Posterior cingulate gyrus (tissue), 11 donors: ENCODE data around the gene NNMT.

Experiments
- DNase-seq, 10 donors: peaks; one replicate each; pipeline versions ENCODE4 v3.0.0 to v3.0.0-alpha.2; 2020 to 2021; ENCODE audit warnings: mixed read lengths in 3 of 10
- intact Hi-C: fragments of 100-400 bp; cut with DNase I; formaldehyde crosslinking; loops from one replicate; pipeline ENCODE4 v1.15.1; 2023

Gene NNMT

GRCh38 chr11:114295676-114296604 lies at the start of gene NNMT:
NNMT (plus strand) TSS chr11:114296399; CDS start chr11:114296557, 158 bp downstream.
- intact Hi-C loops = no loop called here
- DNase-seq = peak in 5 of 10 donors; percentile 11 to 79 (median 36)

- no peak for DNase-seq
- intact Hi-C loops = no loop called here
Observed at GRCh38 chr11:114247070-114247789, 49.0 kb upstream of the NNMT start.

- intact Hi-C loops = no loop called here
- DNase-seq = peak in 1 of 10 donors; percentile 80
Observed at GRCh38 chr11:114250180-114250579, 46.0 kb upstream of the NNMT start.

- peak in 1 of 10 donors; percentile 75 for DNase-seq
- intact Hi-C loops = no loop called here
Observed at GRCh38 chr11:114250993-114251814, 45.0 kb upstream of the NNMT start.

GRCh38 chr11:114251815-114252337 lies 44.3 kb upstream of the NNMT start:
- intact Hi-C loops = no loop called here

GRCh38 chr11:114252767-114253166 lies 43.4 kb upstream of the NNMT start:
- DNase-seq = peak in 1 of 10 donors; percentile 28
- intact Hi-C loops = no loop called here

More at GRCh38 chr11:114251815-114252337, 44.3 kb upstream of the NNMT start:
- peak in 1 of 10 donors; percentile 29 for DNase-seq

GRCh38 chr11:114253771-114254170 lies 42.4 kb upstream of the NNMT start:
- intact Hi-C loops = no loop called here
- DNase-seq = no peak

- intact Hi-C loops = loop anchor here (5.0 kb wide), 1 partner anchor 72 kb away; no protein-coding TSS in a partner anchor
- peak in 1 of 10 donors; percentile 35 for DNase-seq
Observed at GRCh38 chr11:114254571-114255146, 41.5 kb upstream of the NNMT start.

- intact Hi-C loops = loop anchor here (5.0 kb wide), 1 partner anchor 73 kb away; no protein-coding TSS in a partner anchor
- peak in 1 of 10 donors; percentile 74 for DNase-seq
Observed at GRCh38 chr11:114255289-114255688, 40.9 kb upstream of the NNMT start.

GRCh38 chr11:114256176-114256966 lies 39.8 kb upstream of the NNMT start:
- peak in 1 of 10 donors; percentile 75 for DNase-seq

GRCh38 chr11:114256967-114257286 lies 39.3 kb upstream of the NNMT start:
- intact Hi-C loops = loop anchor here (5.0 kb wide), 1 partner anchor 75 kb away; no protein-coding TSS in a partner anchor
- peak in 1 of 10 donors; percentile 83 for DNase-seq

More at GRCh38 chr11:114256176-114256966, 39.8 kb upstream of the NNMT start:
- intact Hi-C loops = loop anchor here (5.0 kb wide), 1 partner anchor 74 kb away; no protein-coding TSS in a partner anchor

- peak in 5 of 10 donors; percentile 34 to 91 (median 41) for DNase-seq
- intact Hi-C loops = loop anchor here (5.0 kb wide), 1 partner anchor 76 kb away; no protein-coding TSS in a partner anchor
Observed at GRCh38 chr11:114257621-114258558, 38.3 kb upstream of the NNMT start.

GRCh38 chr11:114258696-114259095 lies 37.5 kb upstream of the NNMT start:
- intact Hi-C loops = loop anchor here (5.0 kb wide), 1 partner anchor 76 kb away; no protein-coding TSS in a partner anchor
- peak in 1 of 10 donors; percentile 64 for DNase-seq

- intact Hi-C loops = loop anchor here (5.0 kb wide), 1 partner anchor 77 kb away; no protein-coding TSS in a partner anchor
- DNase-seq = peak in 4 of 10 donors; percentile 51 to 89 (median 72)
Observed at GRCh38 chr11:114259124-114259526, 37.1 kb upstream of the NNMT start.

GRCh38 chr11:114259551-114259983 lies 36.6 kb upstream of the NNMT start:
- DNase-seq = peak in 1 of 10 donors; percentile 80
- intact Hi-C loops = loop anchor here (5.0 kb wide), 1 partner anchor 77 kb away; no protein-coding TSS in a partner anchor

- peak in 1 of 10 donors; percentile 59 for DNase-seq
- intact Hi-C loops = loop anchor here (5.0 kb wide), 2 partner anchors 453 to 953 kb away; no protein-coding TSS in a partner anchor
Observed at GRCh38 chr11:114260077-114260476, 36.1 kb upstream of the NNMT start.

- peak in 1 of 10 donors; percentile 82 for DNase-seq
- intact Hi-C loops = loop anchor here (5.0 kb wide), 2 partner anchors 453 to 953 kb away; no protein-coding TSS in a partner anchor
Observed at GRCh38 chr11:114260483-114260882, 35.7 kb upstream of the NNMT start.
